NCI-H1048 (cell line): ENCODE measurements around the gene SPRY2.
"Not testable (repeated sequence)": the region's sequence is repeated elsewhere in the genome, so short reads cannot be mapped to it uniquely, and the experiment has no call there.

Experiments
- DNase-seq: peaks from one replicate; lab custom pipeline; 2025; lab: John Stamatoyannopoulos, UW

The SPRY2 gene, protein sequence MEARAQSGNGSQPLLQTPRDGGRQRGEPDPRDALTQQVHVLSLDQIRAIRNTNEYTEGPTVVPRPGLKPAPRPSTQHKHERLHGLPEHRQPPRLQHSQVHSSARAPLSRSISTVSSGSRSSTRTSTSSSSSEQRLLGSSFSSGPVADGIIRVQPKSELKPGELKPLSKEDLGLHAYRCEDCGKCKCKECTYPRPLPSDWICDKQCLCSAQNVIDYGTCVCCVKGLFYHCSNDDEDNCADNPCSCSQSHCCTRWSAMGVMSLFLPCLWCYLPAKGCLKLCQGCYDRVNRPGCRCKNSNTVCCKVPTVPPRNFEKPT

DNA sequence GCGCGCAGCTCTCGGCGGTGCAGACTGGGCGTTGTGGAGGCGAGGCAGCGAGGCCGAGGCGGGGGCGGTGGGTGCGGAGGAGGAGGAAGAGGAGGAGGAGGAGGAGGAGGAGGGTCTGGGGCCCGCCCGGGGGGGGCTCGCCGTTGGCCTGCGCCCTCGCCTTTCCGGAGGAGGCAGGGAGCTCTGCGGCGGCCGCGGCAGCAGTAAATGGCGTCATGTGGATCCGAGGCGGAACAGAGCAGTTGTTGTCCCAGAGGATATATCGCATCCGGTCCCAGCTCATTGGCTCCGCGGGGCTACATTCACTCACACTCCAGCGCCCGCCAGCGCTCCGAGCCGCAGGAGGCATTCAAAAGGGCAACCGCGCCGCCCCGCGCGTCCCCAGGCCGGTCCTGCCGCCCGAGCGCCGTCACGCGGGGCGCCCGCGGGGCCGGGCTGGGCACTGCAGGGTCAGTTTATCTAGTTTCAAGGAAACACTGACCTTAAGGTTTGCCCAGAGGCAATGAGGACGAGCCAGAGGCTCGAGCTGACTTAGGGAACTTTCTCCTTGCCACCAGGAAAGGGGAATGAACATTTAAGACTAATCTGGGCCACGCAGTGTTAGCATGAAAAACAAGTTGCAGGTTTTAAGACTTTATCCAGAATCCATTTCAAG is at the start of gene SPRY2:
Gene SPRY2 (minus strand): TSS at position 26 of the 655 bp plus-strand sequence. CDS start 3,421 bp downstream, outside the sequence.
- DNase-seq: peak; percentile 83

GRCh38 chr13:80390338-80390737 is 49.4 kb upstream of the SPRY2 start:
- no peak for DNase-seq

DNA sequence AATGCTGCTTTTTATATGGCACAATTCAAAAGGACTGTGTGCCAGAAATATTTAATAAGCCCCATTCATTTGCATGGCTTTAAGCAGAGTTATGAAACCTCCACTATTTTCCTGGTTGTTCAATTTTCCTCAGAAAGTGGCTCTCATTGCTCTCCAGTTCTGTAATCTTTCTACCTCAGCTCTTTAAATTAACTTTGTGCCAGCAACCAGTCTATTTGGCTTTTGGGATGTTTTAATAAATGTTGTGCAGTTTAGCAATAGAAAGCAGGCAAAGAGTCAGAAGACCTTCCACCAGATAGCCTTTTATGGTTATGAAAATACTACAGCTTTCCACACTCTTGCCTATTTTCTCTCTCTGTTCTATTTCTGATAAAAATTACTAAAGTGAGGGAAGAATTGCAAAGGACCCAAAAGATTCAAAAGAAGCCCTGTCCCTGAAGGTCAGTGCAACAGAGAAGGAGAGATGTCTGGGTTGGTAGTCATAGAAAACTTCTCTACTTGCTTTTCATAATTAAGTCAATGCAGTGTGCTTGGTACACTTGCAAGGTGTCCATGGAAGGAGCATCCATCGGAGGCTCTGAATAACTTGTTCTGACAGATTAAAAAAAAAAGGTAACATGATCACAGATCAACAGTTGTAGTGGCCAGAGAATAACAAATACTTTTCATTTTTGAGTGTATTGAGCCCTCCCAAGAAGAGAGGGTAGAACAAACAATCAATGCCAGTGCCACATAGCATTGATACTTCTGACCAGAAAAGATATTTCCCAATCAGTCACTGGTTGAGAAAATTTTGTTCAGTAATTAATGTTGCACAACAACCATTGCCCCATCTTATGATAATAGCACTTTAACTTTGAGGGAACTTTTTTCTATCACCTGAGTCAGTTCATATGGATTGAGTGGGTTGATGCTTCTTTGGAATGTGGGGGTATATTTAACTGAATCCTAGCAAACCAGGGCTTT is 48.4 kb upstream of the SPRY2 start:
- no peak for DNase-seq

DNA sequence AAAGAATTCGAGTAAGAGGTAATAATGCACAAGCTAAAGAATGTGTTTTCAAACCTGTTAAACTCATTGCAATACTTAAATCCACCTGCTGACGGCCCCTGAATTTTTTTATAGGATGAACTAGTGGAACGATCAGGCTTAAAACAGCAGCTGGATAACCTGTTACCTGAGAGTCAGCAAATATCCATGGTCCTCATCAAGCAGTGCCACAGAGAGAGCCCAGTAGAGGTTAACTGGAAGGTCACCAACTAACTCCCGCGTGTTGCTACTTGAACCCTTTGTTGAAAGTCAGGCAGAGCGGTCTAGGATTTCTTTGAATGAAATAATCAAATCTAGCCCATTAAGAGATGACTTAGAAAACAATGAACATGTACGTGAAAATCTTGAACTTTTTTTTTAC is 47.6 kb upstream of the SPRY2 start:
- DNase-seq: no peak

- DNase-seq: no peak
Observed at GRCh38 chr13:80386592-80386991, 45.7 kb upstream of the SPRY2 start.

DNA sequence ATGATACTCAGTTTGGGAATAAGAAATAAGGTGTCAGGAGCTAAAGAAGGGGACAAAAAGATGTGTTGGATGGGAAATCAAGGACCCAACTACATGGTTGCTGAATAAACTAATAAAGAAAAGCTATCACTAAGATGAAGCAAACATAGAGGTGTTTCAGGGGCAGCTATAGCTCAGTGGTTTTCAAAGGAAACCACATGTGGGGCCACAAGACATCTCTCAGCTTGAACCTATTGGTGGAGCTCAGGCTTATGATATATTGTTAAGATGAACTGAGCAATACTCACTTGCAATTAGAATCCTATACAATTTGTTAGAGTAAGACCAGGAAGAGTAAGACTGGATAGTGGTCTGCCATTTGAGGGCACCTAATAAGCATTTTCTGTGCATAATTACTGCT is 45.1 kb upstream of the SPRY2 start:
- no peak for DNase-seq

GRCh38 chr13:80382576-80382975 is 41.6 kb upstream of the SPRY2 start:
- no peak for DNase-seq

GRCh38 chr13:80379245-80379644 is 38.3 kb upstream of the SPRY2 start:
- DNase-seq: no peak

DNA sequence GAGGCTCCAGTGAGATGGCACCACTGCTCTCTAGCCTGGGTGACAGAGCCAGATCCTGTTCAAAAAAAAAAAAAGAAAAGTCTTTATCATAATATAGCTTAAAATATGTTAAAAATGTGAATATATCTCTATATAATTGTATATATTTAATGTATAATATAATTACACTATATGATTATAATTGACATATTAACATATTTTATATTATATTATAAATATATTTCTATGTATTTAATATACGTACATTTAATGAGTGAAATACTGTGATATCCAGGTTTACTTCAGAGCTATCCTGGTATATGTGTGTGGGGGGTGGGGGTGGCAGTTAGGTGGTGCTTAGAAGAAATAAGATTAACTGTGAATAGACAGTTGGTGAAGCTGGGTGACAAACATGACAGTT is 35.6 kb upstream of the SPRY2 start:
- DNase-seq: no peak

DNA sequence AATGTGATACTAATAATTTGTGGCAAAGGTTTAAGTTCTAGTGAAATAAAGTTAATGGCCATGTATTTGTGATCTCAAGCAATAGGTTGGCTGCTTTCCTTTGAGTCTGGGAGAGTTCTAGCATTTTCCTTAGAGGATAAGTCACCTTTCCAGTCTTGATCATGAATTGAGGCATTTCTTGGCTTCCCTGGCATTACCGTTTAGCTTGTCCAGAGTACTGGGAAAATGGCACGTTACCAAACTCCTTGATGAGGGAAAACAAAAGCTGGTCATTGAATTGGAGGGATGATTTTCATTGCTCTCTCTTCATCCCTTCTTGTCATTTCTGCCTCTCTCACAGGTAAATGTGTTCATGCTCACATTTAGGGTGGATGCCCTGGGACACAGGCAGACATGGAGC is 34.0 kb upstream of the SPRY2 start:
- no peak for DNase-seq

DNA sequence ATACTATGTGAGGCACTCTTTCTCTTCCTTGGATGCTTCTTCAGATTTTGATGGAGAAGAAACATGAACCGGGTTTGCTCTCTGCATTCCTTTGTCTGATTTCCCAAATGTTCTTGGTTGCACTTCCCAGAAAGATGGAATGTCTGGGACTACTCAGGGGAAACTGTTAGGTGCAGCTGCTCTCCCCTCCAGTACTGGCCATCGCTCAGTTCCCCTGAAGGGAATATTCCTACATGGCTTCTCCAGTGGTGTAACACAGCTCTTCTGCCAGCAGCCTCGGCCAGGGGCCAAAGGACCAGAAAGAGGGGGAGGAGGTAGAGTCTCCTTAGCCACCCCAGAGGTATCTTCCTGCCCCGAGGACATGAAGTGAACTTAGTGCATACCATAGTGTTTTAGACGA is 33.5 kb upstream of the SPRY2 start:
- DNase-seq: no peak

DNA sequence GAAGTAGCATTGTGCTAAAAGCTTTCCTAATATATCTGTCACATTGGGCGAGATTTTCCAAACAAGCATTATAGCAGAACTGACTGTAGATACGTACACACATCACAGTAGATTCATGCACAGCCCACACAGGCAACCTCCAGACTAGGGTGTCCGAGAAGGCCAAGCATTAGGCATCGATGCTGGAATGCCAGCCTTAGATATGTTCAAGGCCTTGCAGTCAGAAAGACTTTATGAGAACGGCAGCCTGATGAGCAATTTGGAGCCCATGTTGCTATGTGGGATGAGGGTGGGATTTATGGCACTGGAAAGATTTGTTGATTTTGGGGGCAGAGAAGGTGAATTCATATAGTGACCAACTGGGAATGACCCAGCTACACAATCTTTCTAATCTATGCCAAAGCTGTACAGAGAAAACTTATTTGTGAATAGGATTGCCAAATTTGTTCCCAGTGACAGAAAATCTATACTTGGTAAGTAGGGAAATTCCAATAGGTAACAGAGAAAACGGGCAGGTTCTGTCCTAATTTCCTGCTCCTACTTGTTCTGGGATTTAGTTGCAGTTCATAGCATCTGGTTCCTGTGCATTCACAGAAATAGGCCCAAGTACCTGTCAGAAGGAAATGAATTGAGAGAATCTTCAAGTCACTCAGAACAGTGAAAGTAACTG is 31.0 kb upstream of the SPRY2 start:
- DNase-seq: no peak

- DNase-seq: no peak
Observed at GRCh38 chr13:80367473-80367872, 26.5 kb upstream of the SPRY2 start.

- DNase-seq: no peak
Observed at GRCh38 chr13:80363890-80364503, 23.1 kb upstream of the SPRY2 start.

- DNase-seq: no peak
Observed at GRCh38 chr13:80362481-80362880, 21.6 kb upstream of the SPRY2 start.

GRCh38 chr13:80361883-80362327 is 21.0 kb upstream of the SPRY2 start:
- DNase-seq: no peak

DNA sequence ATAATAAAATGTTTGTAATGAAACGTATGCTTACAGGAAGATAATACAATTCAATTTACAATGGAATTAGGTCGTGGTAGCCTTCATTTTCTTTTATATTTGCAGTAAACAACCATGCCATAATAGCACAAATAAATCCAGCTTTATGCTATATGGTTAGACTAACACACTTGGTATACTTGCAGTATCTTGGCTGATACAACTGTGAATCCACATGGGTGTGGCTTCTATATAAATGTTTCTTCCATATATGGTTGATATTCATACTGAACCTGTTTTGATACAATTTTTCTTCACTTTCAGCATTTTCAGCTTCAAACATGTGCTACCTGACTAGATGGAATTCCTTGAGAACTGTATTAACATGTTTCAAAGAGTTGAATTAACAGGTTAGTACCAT is 20.4 kb upstream of the SPRY2 start:
- no peak for DNase-seq

DNA sequence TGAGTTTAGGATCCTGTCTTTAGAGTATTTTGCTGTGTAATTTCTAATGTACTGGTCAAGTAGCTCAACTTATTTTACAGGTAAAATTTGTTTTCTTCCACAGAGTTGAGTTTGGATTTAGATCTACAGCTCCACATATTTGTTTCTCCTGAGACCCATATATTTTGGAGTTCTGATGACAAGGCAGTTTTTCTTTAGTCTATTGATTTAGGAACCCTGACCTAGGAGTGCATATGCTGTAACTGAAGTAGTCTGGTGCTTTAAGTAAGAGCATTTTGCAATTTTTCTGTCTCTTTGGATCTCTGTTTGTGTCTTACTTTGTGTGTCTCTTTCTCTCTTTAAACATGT is 19.5 kb upstream of the SPRY2 start:
- no peak for DNase-seq

- no peak for DNase-seq
Observed at GRCh38 chr13:80359778-80360452, 19.0 kb upstream of the SPRY2 start.

DNA sequence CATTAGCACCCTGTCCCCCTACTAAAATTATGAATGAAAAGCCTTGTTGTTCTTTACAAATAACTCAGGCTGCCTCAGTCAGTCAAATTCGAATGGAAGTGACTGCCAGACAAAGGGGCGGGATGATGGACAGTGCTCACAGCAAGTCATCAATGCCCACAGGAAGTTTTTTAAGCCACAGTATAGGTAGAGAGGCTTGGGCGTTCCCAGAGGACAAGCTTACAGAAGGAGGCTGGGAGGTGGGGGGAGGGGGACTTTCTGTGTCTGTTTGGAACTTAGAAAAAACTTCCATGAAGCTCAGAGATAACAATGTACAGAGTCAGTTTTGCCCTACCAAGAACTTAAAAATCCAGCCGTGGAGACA is 18.5 kb upstream of the SPRY2 start:
- no peak for DNase-seq

- DNase-seq: not testable (repeated sequence)
Observed at GRCh38 chr13:80355496-80356094, 14.7 kb upstream of the SPRY2 start.
